ENCODE data around the gene FBXO15.

FBXO15 gene

GRCh38 chr18:74154716-74155115 is 7.1 kb upstream of the FBXO15 start:
- no peak for DNase-seq

- no peak for DNase-seq
Measured at GRCh38 chr18:74153793-74154192, 6.2 kb upstream of the FBXO15 start.

GRCh38 chr18:74153377-74153776 is 5.7 kb upstream of the FBXO15 start:
- no peak for DNase-seq

- no peak for DNase-seq
Measured at GRCh38 chr18:74152857-74153256, 5.2 kb upstream of the FBXO15 start.

GRCh38 chr18:74152270-74152669 is 4.6 kb upstream of the FBXO15 start:
- DNase-seq: no peak

GRCh38 chr18:74149878-74150277 is 2.2 kb upstream of the FBXO15 start:
- no peak for DNase-seq

- no peak for DNase-seq
Measured at GRCh38 chr18:74148543-74149070, 973 bp upstream of the FBXO15 start.

GRCh38 chr18:74147491-74147778 is 199 bp downstream of the FBXO15 start:
- no peak for DNase-seq

- no peak for DNase-seq
Measured at GRCh38 chr18:74146756-74147155, 878 bp downstream of the FBXO15 start.

- no peak for DNase-seq
Measured at GRCh38 chr18:74142252-74142651, 5.4 kb downstream of the FBXO15 start.

GRCh38 chr18:74141667-74142066 is 6.0 kb downstream of the FBXO15 start:
- DNase-seq: no peak

- DNase-seq: no peak
Measured at GRCh38 chr18:74140582-74140981, 7.1 kb downstream of the FBXO15 start.

- DNase-seq: peak in 1 of 56 donors; percentile 13
Measured at GRCh38 chr18:74139888-74140287, 7.7 kb downstream of the FBXO15 start.

GRCh38 chr18:74139411-74139810 is 8.2 kb downstream of the FBXO15 start:
- no peak for DNase-seq

GRCh38 chr18:74137920-74138538 is 9.6 kb downstream of the FBXO15 start:
- DNase-seq: no peak

GRCh38 chr18:74132201-74132600 is 15.4 kb downstream of the FBXO15 start:
- no peak for DNase-seq

GRCh38 chr18:74131124-74131523 is 16.5 kb downstream of the FBXO15 start:
- DNase-seq: no peak

GRCh38 chr18:74128159-74128558 is 19.5 kb downstream of the FBXO15 start:
- DNase-seq: peak in 26 of 56 donors; percentile 7 to 62 (median 26)

GRCh38 chr18:74126684-74127655 is 20.7 kb downstream of the FBXO15 start:
- peak in 4 of 56 donors; percentile 9 to 18 (median 14) for DNase-seq

GRCh38 chr18:74124642-74125041 is 23.0 kb downstream of the FBXO15 start:
- no peak for DNase-seq

- no peak for DNase-seq
Measured at GRCh38 chr18:74123200-74123599, 24.4 kb downstream of the FBXO15 start.

Measured in amygdala (tissue), 56 donors.